Activated CD4-positive, alpha-beta T cell treated with anti-CD3 and anti-CD28 coated beads, Interleukin-2, Interleukin-4, amounts not matched to agents 100 ng/mL and 50 ng/mL, durations not matched to agents 16 hours and 8 hours (primary cell): ENCODE results near the gene OR8H1.

Experiments
- DNase-seq: peaks from one replicate; pipeline ENCODE4 v3.0.0-alpha.2; 2020; ENCODE audit warnings: low spot score

The OR8H1 gene, protein sequence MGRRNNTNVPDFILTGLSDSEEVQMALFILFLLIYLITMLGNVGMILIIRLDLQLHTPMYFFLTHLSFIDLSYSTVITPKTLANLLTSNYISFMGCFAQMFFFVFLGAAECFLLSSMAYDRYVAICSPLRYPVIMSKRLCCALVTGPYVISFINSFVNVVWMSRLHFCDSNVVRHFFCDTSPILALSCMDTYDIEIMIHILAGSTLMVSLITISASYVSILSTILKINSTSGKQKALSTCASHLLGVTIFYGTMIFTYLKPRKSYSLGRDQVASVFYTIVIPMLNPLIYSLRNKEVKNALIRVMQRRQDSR

DNA sequence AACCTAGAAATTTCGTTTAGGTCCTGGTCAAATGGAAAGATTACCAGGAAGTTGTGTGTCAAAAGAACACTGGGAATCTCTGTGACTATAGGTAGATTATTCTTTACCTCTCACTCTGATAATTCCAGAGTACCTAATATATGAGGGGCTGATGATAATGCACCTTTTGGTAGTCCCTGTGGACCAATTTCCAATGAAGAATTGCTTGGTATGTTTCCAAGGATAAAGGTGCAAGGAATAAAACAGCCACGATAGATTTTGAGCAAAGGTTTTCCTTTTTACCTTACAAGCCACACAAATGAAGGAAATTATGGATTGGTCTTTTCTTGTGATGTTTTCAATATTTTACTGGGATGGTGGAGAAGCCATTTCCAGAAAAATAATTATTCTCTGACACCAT, at the start of gene OR8H1:
Gene OR8H1 (minus strand): TSS at position 101 of the 400 bp plus-strand sequence. CDS start 1,192 bp downstream, outside the sequence.
- DNase-seq = no peak

DNA sequence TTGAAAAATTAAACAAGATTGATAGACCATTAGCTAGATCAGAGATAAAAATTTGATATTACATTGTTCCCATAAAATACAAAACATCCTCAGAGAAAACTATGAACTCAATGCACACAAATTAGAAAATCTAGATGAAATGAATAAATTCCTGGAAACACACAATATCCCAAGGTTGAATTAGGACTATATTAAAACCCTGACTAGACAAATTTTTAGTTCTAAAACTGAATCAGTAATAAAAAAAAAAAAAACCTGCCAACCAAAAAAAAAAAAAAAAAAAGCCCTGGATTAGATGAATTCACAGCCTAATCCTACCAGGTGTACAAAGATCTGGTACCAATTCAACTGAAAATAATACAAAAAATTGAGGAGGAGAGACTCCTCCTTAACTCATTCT, 48.2 kb upstream of the OR8H1 start:
- no peak for DNase-seq

DNA sequence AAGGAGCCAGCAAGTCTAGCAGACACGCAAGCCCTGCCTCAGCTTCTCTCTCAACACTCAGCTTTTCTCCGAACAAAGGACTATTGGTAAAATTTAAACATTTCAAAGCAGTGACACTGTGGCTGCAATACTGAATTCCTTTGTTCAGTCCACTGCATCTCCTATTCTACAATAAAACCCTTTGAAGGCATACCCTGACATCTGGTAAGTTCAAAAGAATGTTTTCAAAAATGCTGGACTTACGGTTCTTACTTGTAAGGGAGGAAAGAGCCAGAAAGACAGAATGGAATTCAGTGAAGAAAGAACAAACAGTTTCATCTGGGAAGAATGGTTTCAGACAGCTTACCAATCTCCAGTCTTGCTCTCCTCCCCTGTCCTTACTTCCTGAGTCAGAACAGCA, 41.1 kb upstream of the OR8H1 start:
- no peak for DNase-seq

DNA sequence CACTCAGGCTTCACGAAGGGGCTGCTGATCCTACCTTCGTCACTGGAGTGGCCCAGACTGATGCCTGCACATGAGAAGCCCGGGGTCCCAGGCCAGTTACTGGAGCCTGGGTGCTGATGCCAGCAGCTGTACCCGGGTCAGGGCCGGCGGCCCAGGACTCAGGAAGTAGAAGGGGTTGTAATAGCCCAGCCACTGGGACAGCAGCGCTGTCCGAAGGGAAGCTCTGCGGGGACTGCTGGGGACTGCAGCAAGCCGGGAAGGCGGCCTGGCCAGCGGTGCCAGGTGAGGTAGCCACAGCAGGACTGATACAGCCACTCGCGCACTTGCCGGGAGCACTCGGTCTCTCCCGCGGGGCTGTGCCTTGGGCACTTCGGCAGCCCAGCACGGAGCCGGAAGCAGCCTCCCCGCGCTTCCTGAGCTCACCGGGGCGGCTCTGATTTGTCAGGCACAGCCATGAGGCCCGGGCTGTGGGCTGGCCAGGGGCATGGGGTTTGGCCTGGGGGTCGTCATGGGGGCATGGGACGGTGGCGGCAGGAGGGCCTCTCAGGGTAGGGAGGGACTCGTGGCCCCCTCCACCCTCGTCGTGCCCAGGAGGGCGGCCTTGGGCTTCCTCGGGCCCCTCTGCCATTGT, 39.9 kb upstream of the OR8H1 start:
- DNase-seq = no peak

DNA sequence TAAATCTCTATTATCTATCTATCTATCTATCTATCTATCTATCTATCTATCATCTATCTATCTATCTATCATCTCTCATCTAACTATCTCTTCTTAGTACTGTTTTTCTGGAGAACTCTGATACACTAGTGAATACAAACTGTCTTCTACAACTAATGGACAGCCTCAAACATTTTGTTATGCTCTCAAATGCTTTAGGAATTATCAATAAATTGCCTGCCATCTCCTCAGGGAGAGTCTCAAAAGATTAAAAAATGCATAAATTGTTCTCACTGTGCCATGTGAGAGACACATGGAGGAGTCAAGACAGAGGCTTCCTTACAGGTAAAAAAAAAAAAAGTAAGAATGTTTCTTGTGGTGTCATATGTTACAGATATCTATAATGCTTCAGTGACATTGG, 22.8 kb upstream of the OR8H1 start, which contains the start of gene OR8K3:
Gene OR8K3 (plus strand): TSS at position 301 of the 400 bp plus-strand sequence. CDS start 3,163 bp downstream, outside the sequence.
- no peak for DNase-seq

DNA sequence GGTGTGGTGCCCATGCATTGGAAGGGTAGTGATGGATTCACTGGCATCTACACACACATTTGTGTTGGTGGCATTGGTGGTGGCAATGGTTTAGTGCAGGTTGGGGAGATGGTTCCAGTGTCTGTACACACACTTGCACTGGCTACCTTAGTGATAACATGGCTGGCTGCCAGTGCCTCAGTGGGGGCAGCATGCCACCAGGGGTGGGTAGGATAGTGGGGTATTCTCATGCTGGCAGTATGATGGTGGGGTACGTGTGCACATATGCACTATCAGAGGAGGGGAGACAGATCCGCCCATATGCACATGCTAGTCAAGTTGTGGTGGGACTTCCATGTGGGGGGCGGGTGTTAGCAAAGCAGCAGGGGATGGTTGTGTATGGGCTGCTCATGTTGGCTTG, 15.8 kb upstream of the OR8H1 start:
- no peak for DNase-seq

DNA sequence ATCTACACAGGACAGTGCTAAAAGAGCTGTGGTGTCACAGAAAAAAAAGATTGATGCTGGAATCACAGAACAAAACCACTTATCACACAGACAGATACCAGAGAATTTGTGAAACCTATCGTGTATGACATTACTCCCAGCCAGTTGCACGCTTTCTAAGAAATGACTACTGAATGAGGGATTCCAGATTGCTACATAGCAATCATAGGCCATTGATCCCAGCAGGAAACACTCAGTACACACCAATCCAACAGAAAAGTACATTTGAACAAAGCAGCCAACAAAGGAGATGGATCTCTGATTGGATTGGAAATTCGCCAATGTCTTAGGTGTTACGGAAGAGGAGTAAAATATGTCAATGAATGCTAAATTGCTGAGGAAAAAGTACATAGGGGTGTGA, 4.8 kb upstream of the OR8H1 start:
- no peak for DNase-seq

DNA sequence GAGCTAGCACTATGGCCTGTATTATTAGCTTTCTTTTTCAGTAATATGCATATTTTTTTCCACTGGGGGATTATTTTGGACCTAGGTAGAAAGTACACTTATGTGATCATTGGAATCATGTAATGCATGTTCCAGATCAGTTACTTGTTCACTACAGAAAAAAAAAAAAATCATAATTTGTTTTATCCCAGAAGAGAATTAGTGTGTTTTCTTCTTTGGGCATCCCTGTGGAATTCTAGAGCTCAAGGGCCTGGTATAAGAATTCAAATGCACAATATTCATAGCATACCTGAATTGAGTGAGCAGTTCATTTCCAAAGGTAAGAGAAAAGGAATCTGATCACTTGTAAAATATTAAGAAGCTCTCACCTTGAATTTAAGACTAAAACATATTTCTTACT, 18.2 kb downstream of the OR8H1 start, which contains the start of gene OR5T1:
Gene OR5T1 (plus strand): TSS at position 301 of the 400 bp plus-strand sequence. CDS start 1,485 bp downstream, outside the sequence.
- no peak for DNase-seq

DNA sequence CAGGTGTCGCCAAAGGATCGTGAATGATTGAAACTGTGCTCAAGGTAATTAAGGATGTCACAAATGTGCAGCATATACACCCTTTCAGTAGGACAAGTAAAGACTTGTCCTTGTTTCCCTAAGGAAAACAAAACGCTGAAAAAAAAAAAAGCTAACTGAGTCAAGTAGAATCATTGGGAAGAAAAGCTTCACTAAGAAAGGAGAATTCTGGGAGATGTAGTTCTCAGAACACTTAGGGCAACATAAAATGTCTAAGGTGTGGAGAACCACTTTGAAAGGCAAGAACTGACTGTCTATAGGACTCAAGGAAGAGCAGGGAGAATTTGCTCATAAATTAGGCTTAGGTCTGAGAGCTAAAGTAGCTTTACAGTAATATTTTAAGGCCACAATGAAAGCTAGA, 21.0 kb downstream of the OR8H1 start:
- no peak for DNase-seq

DNA sequence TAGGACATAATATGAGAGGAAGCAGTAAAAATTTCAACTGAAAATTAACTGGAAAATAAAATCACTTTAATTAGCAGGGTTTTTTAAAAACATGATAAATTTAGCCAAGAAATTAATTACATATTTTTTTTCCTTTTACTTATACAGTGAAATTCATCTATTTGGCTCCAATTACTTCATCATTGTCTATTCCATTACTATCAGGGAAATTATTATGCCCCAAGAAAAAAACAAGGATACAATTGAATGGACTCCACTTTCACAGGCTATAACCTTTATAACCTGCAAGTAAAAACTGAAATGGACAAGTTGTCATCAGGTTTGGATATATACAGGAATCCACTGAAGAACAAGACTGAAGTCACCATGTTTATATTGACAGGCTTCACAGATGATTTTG, 40.1 kb downstream of the OR8H1 start, which contains the start of gene OR5T3:
Gene OR5T3 (plus strand): TSS at position 301 of the 400 bp plus-strand sequence. CDS start 0 bp downstream, at position 301.
- no peak for DNase-seq
